Natural killer cell (primary cell): ENCODE results near the gene KCNK13. TPM values are rescaled to one million over a fixed set of nuclear protein-coding genes. Genes with fewer than 3 reads are reported as not detected.

Experiments
- ATAC-seq, 3 donors: fragments of 150-1000 bp in 2 of 3; fragments of 200-7000 bp in 1 of 3; cut with Tn5 transposase; 1 replicate in 1 of 3; 2 replicates in 2 of 3; pipeline ENCODE4 v1.10.0; 2021; ENCODE audit warnings: mild to moderate bottlenecking in 2 of 3, moderate library complexity in 2 of 3
- DNase-seq, 2 donors: peaks; one replicate each; pipeline versions ENCODE4 v3.0.0 to v3.0.0-alpha.2; 2013 to 2021; ENCODE audit warnings: mixed read lengths in 1 of 2
- H3K27ac ChIP-seq: one replicate; pipeline ENCODE4 v1.5.1; 2013; ENCODE audit warnings: mild to moderate bottlenecking, low read length
- H3K27me3 ChIP-seq: one replicate; pipeline ENCODE4 v1.6.1; 2013; ENCODE audit warnings: low read length; ENCODE audit not compliant: control insufficient read depth, insufficient read depth
- H3K36me3 ChIP-seq: one replicate; pipeline ENCODE4 v1.6.1; 2013; ENCODE audit warnings: low read length; ENCODE audit not compliant: control insufficient read depth, insufficient read depth
- H3K4me1 ChIP-seq: one replicate; pipeline ENCODE4 v1.6.1; 2013; ENCODE audit warnings: low read length; ENCODE audit not compliant: control insufficient read depth, insufficient read depth
- H3K4me3 ChIP-seq: one replicate; pipeline ENCODE4 v1.5.1; 2013; ENCODE audit warnings: low read length
- H3K9me3 ChIP-seq: one replicate; pipeline ENCODE4 v1.6.1; 2013; ENCODE audit warnings: low read length; ENCODE audit not compliant: control insufficient read depth, insufficient read depth
- H3K27ac Mint-ChIP-seq, 2 donors: one replicate each; pipeline ENCODE4 v1.8.0; 2022; ENCODE audit warnings: mild to moderate bottlenecking in 2 of 2, mixed read lengths in 2 of 2, moderate library complexity in 1 of 2
- H3K27me3 Mint-ChIP-seq, 2 donors: one replicate each; pipeline ENCODE4 v1.8.0; 2022; ENCODE audit warnings: low read depth in 2 of 2, mixed read lengths in 2 of 2
- H3K36me3 Mint-ChIP-seq: one replicate; pipeline ENCODE4 v1.8.0; 2022; ENCODE audit warnings: mixed read lengths
- H3K4me1 Mint-ChIP-seq, 2 donors: one replicate each; pipeline ENCODE4 v1.8.0; 2022; ENCODE audit warnings: mixed read lengths in 2 of 2
- H3K4me3 Mint-ChIP-seq: one replicate; pipeline ENCODE4 v1.8.0; 2022; ENCODE audit warnings: mild to moderate bottlenecking, moderate library complexity, mixed read lengths
- H3K9me3 Mint-ChIP-seq, 2 donors: one replicate each; pipeline ENCODE4 v1.8.0; 2022; ENCODE audit warnings: mixed read lengths in 2 of 2
- WGBS: methylation state at CpG from one replicate; pipeline ENCODE4 v1.1.7; 2013; ENCODE audit warnings: missing lambda C conversion rate; ENCODE audit not compliant: insufficient coverage; 5-methylcytosine and 5-hydroxymethylcytosine counted together
- intact Hi-C: fragments of 100-400 bp; cut with micrococcal nuclease; formaldehyde crosslinking; loops from one replicate; pipeline ENCODE4 v1.14.2; 2022
- total RNA-seq, 4 donors: library from RNA; stranded (reverse); fragments of 120-200 nt in 1 of 4; gene quantifications; one replicate each; pipeline versions ENCODE4 v1.2.3 to v1.2.4, GENCODE V29; 2013 to 2022
- TF ChIP-seq, protein P1 (sequence below): fragments of 200-600 bp; IDR thresholded peaks from one replicate; pipeline ENCODE4 v1.8.0; 2022; ENCODE audit warnings: antibody characterized with exemption

KCNK13 gene
- total RNA-seq, 3 donors from 2014 or later (not counting 1 experiment from before 2014, with no cell fraction given) = not detected

DNA sequence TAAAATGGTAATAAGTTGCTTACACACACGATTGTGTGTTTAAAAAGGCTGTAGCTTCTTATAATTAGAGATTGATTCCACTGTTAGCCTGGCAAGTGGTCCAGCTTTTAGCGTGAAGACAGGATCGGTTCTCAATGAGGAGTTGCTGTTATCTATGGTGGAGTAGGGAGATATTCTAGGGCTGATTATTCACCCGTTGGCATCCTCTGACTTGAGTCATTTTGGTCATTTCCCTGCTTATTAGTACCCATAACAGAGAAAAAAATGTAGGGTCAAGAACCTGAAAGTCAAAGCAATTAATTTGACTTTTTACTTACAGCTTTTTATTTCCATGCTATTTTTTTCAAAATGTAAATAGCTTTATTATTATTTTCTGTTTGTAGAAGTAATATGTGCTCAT is 76.0 kb downstream of the KCNK13 start:
- H3K4me3 Mint-ChIP-seq = no peak overlapping the region
- intact Hi-C loops = no loop called here
- peaks cover 24 to 26% of the 10 kb centered on the region in 2 donors for H3K27me3 Mint-ChIP-seq
- H3K36me3 ChIP-seq = no peaks in the 10 kb centered on the region
- ATAC-seq (no peak), DNase-seq (no peak)
- no peaks in the 10 kb centered on the region for H3K9me3 ChIP-seq
- H3K36me3 Mint-ChIP-seq = no peaks in the 10 kb centered on the region
- no peaks in the 10 kb centered on the region for H3K4me1 Mint-ChIP-seq
- H3K4me3 ChIP-seq = no peak overlapping the region
- no peaks in the 10 kb centered on the region for H3K27me3 ChIP-seq
- H3K27ac Mint-ChIP-seq = no peak overlapping the region
- no peak overlapping the region for H3K27ac ChIP-seq
- H3K9me3 Mint-ChIP-seq = no peaks in the 10 kb centered on the region
- WGBS = 62% methylated on average over 4 of the region's 4 CpGs
- TF ChIP-seq, protein P1, sequence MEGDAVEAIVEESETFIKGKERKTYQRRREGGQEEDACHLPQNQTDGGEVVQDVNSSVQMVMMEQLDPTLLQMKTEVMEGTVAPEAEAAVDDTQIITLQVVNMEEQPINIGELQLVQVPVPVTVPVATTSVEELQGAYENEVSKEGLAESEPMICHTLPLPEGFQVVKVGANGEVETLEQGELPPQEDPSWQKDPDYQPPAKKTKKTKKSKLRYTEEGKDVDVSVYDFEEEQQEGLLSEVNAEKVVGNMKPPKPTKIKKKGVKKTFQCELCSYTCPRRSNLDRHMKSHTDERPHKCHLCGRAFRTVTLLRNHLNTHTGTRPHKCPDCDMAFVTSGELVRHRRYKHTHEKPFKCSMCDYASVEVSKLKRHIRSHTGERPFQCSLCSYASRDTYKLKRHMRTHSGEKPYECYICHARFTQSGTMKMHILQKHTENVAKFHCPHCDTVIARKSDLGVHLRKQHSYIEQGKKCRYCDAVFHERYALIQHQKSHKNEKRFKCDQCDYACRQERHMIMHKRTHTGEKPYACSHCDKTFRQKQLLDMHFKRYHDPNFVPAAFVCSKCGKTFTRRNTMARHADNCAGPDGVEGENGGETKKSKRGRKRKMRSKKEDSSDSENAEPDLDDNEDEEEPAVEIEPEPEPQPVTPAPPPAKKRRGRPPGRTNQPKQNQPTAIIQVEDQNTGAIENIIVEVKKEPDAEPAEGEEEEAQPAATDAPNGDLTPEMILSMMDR = no peak
- no peaks in the 10 kb centered on the region for H3K4me1 ChIP-seq

DNA sequence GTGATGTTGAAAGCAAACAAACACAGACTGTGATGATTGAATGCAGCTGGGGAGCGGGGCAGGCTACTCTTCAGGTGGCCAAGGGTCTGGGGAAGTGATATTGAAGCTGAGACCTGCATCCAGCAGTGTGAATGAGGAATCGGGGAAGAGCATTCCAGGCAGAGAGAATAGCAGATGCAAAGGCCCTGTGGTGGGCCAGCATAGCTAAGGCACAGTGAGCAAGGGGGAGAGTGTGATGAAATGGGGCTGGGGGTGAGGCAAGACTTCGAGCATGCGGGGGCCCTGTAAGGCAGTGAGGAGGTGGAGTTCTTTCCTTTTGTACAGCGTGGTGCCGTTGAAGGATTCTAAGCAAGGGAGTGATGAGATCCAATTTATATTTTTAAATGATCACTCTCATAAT is 77.4 kb downstream of the KCNK13 start:
- Mint-ChIP-seq H3K4me3 (no peak overlapping the region), H3K27ac (no peak overlapping the region), H3K9me3 (no peaks in the 10 kb centered on the region), H3K27me3 (peaks cover 18 to 34% of the 10 kb centered on the region in 2 donors), H3K4me1 (no peaks in the 10 kb centered on the region), H3K36me3 (no peaks in the 10 kb centered on the region)
- Histone ChIP-seq H3K4me1 (no peaks in the 10 kb centered on the region), H3K4me3 (no peak overlapping the region), H3K27me3 (no peaks in the 10 kb centered on the region), H3K36me3 (no peaks in the 10 kb centered on the region), H3K9me3 (no peaks in the 10 kb centered on the region), H3K27ac (no peak overlapping the region)
- 71% methylated on average over 4 of the region's 6 CpGs for WGBS
- DNase-seq (no peak), ATAC-seq (no peak)
- intact Hi-C loops = no loop called here
- TF ChIP-seq, protein P1 = no peak

DNA sequence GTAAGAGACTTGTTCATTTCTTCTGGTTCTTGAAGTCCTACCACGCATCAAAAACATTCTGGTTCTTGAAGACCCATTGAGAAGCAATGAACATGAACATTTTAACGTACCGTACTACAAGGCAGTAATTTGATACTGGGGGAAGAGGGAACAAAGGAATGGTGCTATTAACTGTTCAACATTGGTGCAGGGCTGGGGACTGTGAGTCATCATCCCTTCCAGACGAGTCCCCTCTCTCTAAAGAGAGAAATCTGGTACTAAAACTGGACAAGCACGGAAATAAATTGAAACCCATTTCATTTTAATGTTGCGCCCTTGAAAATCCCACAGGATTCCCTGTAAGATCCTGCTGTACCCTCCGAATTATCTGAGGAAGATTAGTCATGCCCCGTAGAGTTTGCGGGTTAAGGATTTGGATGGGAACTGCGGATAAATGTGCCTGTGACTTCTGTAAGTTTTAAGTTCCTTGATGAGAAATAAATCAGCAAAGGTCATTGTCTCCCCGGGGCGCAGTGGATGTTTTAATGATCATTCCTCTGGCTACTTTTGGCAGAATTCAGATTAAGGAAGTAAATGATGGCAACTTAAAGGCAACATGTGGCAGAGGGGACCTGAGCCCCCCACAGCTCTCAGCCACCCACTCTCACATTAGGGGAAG is 78.6 kb downstream of the KCNK13 start:
- Histone ChIP-seq H3K27me3 (no peaks in the 10 kb centered on the region), H3K36me3 (no peaks in the 10 kb centered on the region), H3K4me3 (no peak overlapping the region), H3K27ac (no peak overlapping the region), H3K4me1 (no peaks in the 10 kb centered on the region), H3K9me3 (no peaks in the 10 kb centered on the region)
- 77% methylated on average over 12 of the region's 12 CpGs for WGBS
- ATAC-seq (no peak), DNase-seq (no peak)
- H3K27ac Mint-ChIP-seq = no peak overlapping the region
- no peaks in the 10 kb centered on the region for H3K9me3 Mint-ChIP-seq
- intact Hi-C loops = no loop called here
- TF ChIP-seq, protein P1 = no peak
- H3K4me1 Mint-ChIP-seq = no peaks in the 10 kb centered on the region
- H3K36me3 Mint-ChIP-seq = no peaks in the 10 kb centered on the region
- no peak overlapping the region for H3K4me3 Mint-ChIP-seq
- H3K27me3 Mint-ChIP-seq = peaks cover 18 to 31% of the 10 kb centered on the region in 2 donors

DNA sequence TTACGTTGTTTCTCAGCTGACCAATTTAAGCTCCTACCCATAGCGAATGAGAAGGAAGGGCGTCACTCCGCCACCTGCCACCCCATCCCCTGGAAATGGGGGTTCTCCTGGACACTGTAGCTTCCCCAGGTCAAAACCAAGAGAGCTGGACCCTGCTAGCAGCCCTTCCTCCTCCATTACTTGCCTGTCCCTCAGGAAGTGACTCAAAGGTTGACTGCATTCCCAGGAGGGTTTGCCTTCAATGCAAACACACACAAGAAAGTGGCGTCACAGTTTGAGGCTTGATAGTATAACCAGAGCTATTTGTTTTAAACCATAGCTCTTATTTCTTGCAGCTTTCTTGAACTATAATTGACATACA is 79.1 kb downstream of the KCNK13 start:
- no peak for DNase-seq
- no peak for ATAC-seq
- no peaks in the 10 kb centered on the region for H3K9me3 Mint-ChIP-seq
- H3K4me1 ChIP-seq = no peaks in the 10 kb centered on the region
- no peaks in the 10 kb centered on the region for H3K4me1 Mint-ChIP-seq
- no peak overlapping the region for H3K4me3 ChIP-seq
- WGBS = 70% methylated on average over 5 of the region's 5 CpGs
- H3K4me3 Mint-ChIP-seq = no peak overlapping the region
- H3K9me3 ChIP-seq = no peaks in the 10 kb centered on the region
- intact Hi-C loops = no loop called here
- no peak overlapping the region for H3K27ac Mint-ChIP-seq
- TF ChIP-seq, protein P1 = no peak
- H3K27me3 ChIP-seq = no peaks in the 10 kb centered on the region
- H3K36me3 Mint-ChIP-seq = no peaks in the 10 kb centered on the region
- H3K27ac ChIP-seq = no peak overlapping the region
- H3K36me3 ChIP-seq = no peaks in the 10 kb centered on the region
- H3K27me3 Mint-ChIP-seq = peaks cover 15 to 31% of the 10 kb centered on the region in 2 donors
